ENCODE data around the gene DAP. TPM values are rescaled to one million over a fixed set of nuclear protein-coding genes. Genes with fewer than 3 reads are reported as not detected.

Gene DAP
- total and polyA plus RNA-seq, 2 of the 4 experiments (the other 2 are of a cell fraction) = 49.6 to 189 TPM

DNA sequence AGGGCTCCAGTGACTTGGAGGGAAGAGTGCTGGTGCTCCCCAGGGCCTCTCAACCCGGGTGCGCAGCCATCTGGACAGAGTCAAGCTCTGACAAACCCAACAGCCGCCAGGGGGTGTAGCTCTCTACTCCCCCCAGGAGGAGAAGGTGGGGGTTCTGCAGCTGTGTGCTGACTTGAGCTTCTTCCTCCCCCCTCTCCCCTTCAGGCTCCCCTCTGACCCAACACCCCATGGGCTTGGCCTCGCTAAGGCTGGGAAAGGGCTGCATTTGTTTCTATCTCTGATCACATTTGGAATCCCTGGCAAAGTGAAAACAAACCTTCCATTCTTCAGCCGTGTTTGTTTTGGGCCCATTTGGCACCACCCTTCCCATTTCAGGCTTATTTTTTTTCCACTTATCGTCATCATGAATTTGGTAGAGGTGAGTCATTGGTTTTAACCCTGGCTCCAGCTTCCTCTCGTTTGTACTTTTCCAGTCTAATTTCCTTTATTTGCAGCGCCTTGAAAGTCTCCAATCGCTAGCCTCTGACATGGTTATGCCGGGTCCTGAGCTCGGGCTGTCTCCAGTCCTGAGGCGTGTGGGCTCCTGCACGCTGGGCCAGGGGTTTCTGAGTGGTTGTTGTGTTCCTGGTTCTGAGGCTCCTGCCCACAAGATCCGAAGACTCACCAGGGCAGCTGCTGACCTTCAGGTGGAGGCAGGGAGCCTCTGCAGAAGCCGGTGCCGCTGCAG is 36.1 kb downstream of the DAP start (continued):
- TF ChIP-seq RFX5 (IDR thresholded peaks at IDR 0.05; ENCODE audit: low read depth, low read length) = no peak
- TF ChIP-seq CEBPB (IDR thresholded peaks at IDR 0.05; ENCODE audit: low read depth, low read length) = no peak
- TF ChIP-seq POLR2A (IDR thresholded peaks at IDR 0.05; ENCODE audit: low read depth, low read length) = no peak

DNA sequence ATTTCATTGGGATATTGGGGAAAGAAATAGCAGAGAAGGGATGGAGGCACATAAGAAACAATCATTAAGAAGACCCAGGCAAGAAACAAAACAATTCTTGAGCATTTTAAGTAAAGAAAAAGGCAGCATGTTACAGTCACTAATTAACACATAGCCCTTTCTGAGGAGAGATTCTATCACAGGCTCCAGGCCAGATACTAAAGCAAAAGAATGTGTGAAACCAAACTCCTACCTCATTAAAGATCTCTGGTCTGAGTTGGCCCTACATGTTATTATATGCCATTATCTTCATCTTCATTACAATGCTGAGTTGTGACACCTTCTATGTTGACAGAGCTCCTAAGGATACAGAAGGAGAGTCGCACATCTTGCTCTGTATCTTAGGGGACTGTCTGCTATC is 37.5 kb downstream of the DAP start:
- no peak for ATAC-seq (ENCODE audit: low read depth)
- Histone ChIP-seq H3K4me3 (ENCODE audit: insufficient read depth, low read depth, low read length) (no peak overlapping the region), H3K9ac (ENCODE audit: low read depth, low read length) (no peak overlapping the region), H3K4ac (ENCODE audit: low read depth, low read length) (peak overlapping the region; percentile 5; the same call in 1 of the 2 replicates), H2AK5ac (ENCODE audit: low read depth, low read length) (no peak overlapping the region), H3K9me1 (ENCODE audit: insufficient read depth, low read length) (peaks cover 32% of the 10 kb centered on the region), H3K36me3 (ENCODE audit: control insufficient read depth, insufficient read depth, low read length) (peaks cover 9% of the 10 kb centered on the region), H3K56ac (ENCODE audit: extremely low read depth, insufficient read depth, low read length) (no peak overlapping the region), H2BK15ac (ENCODE audit: low read depth, low read length) (peak overlapping the region; percentile 20; the same call in 2 of the 3 replicates), H3K79me1 (ENCODE audit: low read depth in 1 of 2, low read length in 2 of 2) (peaks cover 51 to 82% of the 10 kb centered on the region in 2 experiments), H4K91ac (ENCODE audit: insufficient read depth, low read depth, low read length) (no peak overlapping the region), H2BK20ac (ENCODE audit: low read depth, low read length) (no peak overlapping the region), H2AK9ac (replicated peaks; ENCODE audit: low read depth, low read length, poor library complexity) (no peak overlapping the region), H3K4me1 (ENCODE audit: control insufficient read depth, insufficient read depth, low read length) (peaks cover 29% of the 10 kb centered on the region), H4K5ac (ENCODE audit: low read depth, low read length) (no peak overlapping the region), H3K27ac (ENCODE audit: insufficient read depth, low read length) (no peak overlapping the region), H3K9me3 (ENCODE audit: control insufficient read depth, insufficient read depth, low read length) (no peaks in the 10 kb centered on the region), H3K18ac (ENCODE audit: low read depth, low read length) (no peak overlapping the region), H3K14ac (replicated peaks; ENCODE audit: low read depth, low read length) (no peak overlapping the region), H4K20me1 (ENCODE audit: insufficient read depth, low read length) (peaks cover 6% of the 10 kb centered on the region; the same call in 1 of the 2 replicates), H2BK5ac (ENCODE audit: low read depth, low read length, poor library complexity, severe bottlenecking) (no peak overlapping the region), H4K8ac (ENCODE audit: low read depth in 2 of 2, low read length in 2 of 2) (no peak overlapping the region), H2AFZ (replicated peaks; ENCODE audit: low read length, poor library complexity) (no peak overlapping the region), H3K27me3 (ENCODE audit: control insufficient read depth, insufficient read depth, low read length) (no peaks in the 10 kb centered on the region), H3K23ac (ENCODE audit: low read depth, low read length) (peak overlapping the region; percentile 13; the same call in 1 of the 2 replicates), H2BK120ac (ENCODE audit: low read depth, low read length) (peak overlapping the region; percentile 38; the same call in 1 of the 2 replicates), H3K4me2 (ENCODE audit: low read depth, low read length) (no peak overlapping the region)
- ChIA-PET CTCF (interaction anchor here (1.1 kb wide), 1 partner anchor 34 kb away, joined by 3 read pairs; no protein-coding TSS in a partner anchor), POLR2A (ENCODE audit: unreplicated experiment) (no interaction called here)
- intact Hi-C loops (cut with micrococcal nuclease) = no loop called here
- DNase-seq = no peak
- TF ChIP-seq, protein P1, sequence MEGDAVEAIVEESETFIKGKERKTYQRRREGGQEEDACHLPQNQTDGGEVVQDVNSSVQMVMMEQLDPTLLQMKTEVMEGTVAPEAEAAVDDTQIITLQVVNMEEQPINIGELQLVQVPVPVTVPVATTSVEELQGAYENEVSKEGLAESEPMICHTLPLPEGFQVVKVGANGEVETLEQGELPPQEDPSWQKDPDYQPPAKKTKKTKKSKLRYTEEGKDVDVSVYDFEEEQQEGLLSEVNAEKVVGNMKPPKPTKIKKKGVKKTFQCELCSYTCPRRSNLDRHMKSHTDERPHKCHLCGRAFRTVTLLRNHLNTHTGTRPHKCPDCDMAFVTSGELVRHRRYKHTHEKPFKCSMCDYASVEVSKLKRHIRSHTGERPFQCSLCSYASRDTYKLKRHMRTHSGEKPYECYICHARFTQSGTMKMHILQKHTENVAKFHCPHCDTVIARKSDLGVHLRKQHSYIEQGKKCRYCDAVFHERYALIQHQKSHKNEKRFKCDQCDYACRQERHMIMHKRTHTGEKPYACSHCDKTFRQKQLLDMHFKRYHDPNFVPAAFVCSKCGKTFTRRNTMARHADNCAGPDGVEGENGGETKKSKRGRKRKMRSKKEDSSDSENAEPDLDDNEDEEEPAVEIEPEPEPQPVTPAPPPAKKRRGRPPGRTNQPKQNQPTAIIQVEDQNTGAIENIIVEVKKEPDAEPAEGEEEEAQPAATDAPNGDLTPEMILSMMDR (conservative IDR thresholded peaks at IDR 0.05; ENCODE audit: low read depth, low read length) = no peak
- TF ChIP-seq, protein P2, sequence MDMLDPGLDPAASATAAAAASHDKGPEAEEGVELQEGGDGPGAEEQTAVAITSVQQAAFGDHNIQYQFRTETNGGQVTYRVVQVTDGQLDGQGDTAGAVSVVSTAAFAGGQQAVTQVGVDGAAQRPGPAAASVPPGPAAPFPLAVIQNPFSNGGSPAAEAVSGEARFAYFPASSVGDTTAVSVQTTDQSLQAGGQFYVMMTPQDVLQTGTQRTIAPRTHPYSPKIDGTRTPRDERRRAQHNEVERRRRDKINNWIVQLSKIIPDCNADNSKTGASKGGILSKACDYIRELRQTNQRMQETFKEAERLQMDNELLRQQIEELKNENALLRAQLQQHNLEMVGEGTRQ (IDR thresholded peaks at IDR 0.05; ENCODE audit: low read depth, low read length) = no peak
- no peak for TF ChIP-seq MAZ (IDR thresholded peaks at IDR 0.05; ENCODE audit: borderline replicate concordance, low read depth, low read length)
- no peak for TF ChIP-seq POLR2A (IDR thresholded peaks at IDR 0.05; ENCODE audit: low read depth, low read length)
- TF ChIP-seq CHD1 (IDR thresholded peaks at IDR 0.05; ENCODE audit: low read depth, low read length) = no peak
- no peak for TF ChIP-seq NFE2L2 (IDR thresholded peaks at IDR 0.05; ENCODE audit: low read depth, low read length)
- no peak for TF ChIP-seq RCOR1 (IDR thresholded peaks at IDR 0.05; ENCODE audit: insufficient replicate concordance, low read length)
- no peak for TF ChIP-seq FOS (IDR thresholded peaks at IDR 0.05; ENCODE audit: low read depth, low read length)
- TF ChIP-seq CEBPB (IDR thresholded peaks at IDR 0.05; ENCODE audit: low read depth, low read length) = no peak
- no peak for TF ChIP-seq RAD21 (IDR thresholded peaks at IDR 0.05; ENCODE audit: low read length)
- no peak for TF ChIP-seq MXI1 (IDR thresholded peaks at IDR 0.05; ENCODE audit: borderline replicate concordance, low read depth, low read length)
- TF ChIP-seq RFX5 (IDR thresholded peaks at IDR 0.05; ENCODE audit: low read depth, low read length) = no peak
- TF ChIP-seq MAFK (IDR thresholded peaks at IDR 0.05; ENCODE audit: low read depth, low read length) = no peak
- TF ChIP-seq SMC3 (IDR thresholded peaks at IDR 0.05; ENCODE audit: low read depth, low read length) = no peak
- in situ Hi-C loops (cut with MboI; ENCODE audit: low sequenced_read_pairs) = no loop called here
- dilution Hi-C loops (cut with HindIII; ENCODE audit: low sequenced_read_pairs, unreplicated experiment) = no loop called here
- no TSS peak for BruUV-seq (replicated peaks)
- WGBS, 2 experiments (ENCODE audit: extremely low coverage in 2 of 2, insufficient read length in 1 of 2) = no CpG with 5 or more reads among the region's 1 CpG
